PC-3 (cell line): ENCODE measurements around the gene MMP24OS.

Experiments used
- CTCF ChIP-seq: fragments of 300-600 bp; sonication (generic); conservative IDR thresholded peaks from 2 replicates; pipeline ENCODE4 v1.5.1; 2017; ENCODE audit warnings: antibody characterized with exemption, low read depth, mild to moderate bottlenecking, low read length
- EZH2 ChIP-seq: fragments of 300-600 bp; sonication (generic); IDR thresholded peaks from one replicate; pipeline ENCODE4 v1.6.1; 2017; ENCODE audit warnings: antibody characterized with exemption, mild to moderate bottlenecking, low read length; ENCODE audit not compliant: unreplicated experiment
- EZH2phosphoT487 ChIP-seq: fragments of 300-600 bp; sonication (generic); IDR thresholded peaks from 2 replicates; pipeline ENCODE4 v1.6.1; 2018; ENCODE audit warnings: mild to moderate bottlenecking, antibody characterized with exemption, low read length, borderline replicate concordance

GRCh38 chr20:35264755-35265154 lies 13.2 kb downstream of the MMP24OS start:
- peak; percentile 49 for TF ChIP-seq CTCF
- TF ChIP-seq EZH2phosphoT487 = no peak
- TF ChIP-seq EZH2 = no peak
